Upper lobe of right lung (tissue), 1 donor: Measurements from ENCODE around the gene ALG2. TPM values are rescaled to one million over a fixed set of nuclear protein-coding genes. Genes with fewer than 3 reads are reported as not detected.

Source experiments
- ATAC-seq: fragments of 200-7000 bp; cut with Tn5 transposase; one replicate; pipeline ENCODE4 v1.9.1; 2020; ENCODE audit warnings: mild to moderate bottlenecking, moderate library complexity
- DNase-seq: peaks from one replicate; pipeline ENCODE4 v3.0.0-alpha.2; 2020
- H3K27ac ChIP-seq: fragments of 200-600 bp; one replicate; pipeline ENCODE4 v1.8.0; 2022
- H3K27me3 ChIP-seq: fragments of 200-600 bp; one replicate; pipeline ENCODE4 v1.8.0; 2022; ENCODE audit warnings: mild to moderate bottlenecking
- H3K36me3 ChIP-seq: fragments of 200-600 bp; one replicate; pipeline ENCODE4 v1.8.0; 2022
- H3K4me1 ChIP-seq: fragments of 200-600 bp; one replicate; pipeline ENCODE4 v1.8.0; 2022
- H3K4me3 ChIP-seq: fragments of 200-600 bp; one replicate; pipeline ENCODE4 v1.8.0; 2022; ENCODE audit warnings: mild to moderate bottlenecking
- H3K9me3 ChIP-seq: fragments of 200-600 bp; one replicate; pipeline ENCODE4 v1.8.0; 2022
- intact Hi-C: fragments of 100-400 bp; cut with DNase I; formaldehyde crosslinking; loops from one replicate; pipeline ENCODE4 v1.11.0; 2022
- total RNA-seq: library from RNA; stranded (reverse); fragmentation: NEBNext Ultra II Directional; extraction: Animal tissue kit (Norgen Biotek cat#: 25700); gene quantifications from one replicate; pipeline ENCODE4 v1.2.1, GENCODE V29; 2021
- TF ChIP-seq, protein P1 (sequence below): fragments of 200-600 bp; IDR thresholded peaks from one replicate; pipeline ENCODE4 v1.8.0; 2022; ENCODE audit warnings: antibody characterized with exemption
- donor health status: DM: no; HTN: yes; CAD: no; lungs with severe emphysema.

The ALG2 gene
- total RNA-seq, 1 donor from 2014 or later = 39.2 TPM

DNA sequence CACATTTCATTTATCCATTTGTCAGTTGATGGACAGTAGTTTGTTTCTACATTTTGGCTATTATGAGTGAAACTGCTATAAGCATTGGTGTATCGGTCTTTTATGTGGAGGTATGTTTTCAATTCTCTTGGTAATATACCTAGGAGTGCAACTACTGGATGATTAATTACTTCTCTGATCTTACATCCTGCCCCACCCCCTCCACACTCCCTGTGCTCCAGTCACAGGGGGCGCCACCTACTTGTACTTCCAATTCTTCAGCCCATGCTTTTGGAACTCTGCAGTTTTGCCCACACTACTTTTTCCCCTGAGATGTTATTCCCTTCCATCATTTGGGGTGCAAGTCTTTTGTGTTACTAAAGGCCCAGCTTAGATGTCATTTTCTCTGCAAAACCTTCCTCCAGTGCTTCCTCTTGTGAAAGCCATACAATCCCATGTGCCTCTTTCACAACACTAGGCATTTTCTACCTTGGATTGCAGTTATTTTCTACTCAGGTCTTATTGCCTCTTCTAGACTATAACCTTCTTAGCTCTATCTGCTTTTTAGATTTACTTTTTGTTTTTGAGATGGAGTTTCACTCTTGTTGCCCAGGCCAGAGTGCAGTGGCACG, 42.4 kb upstream of the ALG2 start:
- Histone ChIP-seq H3K9me3 (no peaks in the 10 kb centered on the region), H3K4me3 (no peak overlapping the region), H3K27me3 (no peaks in the 10 kb centered on the region), H3K4me1 (peaks cover 5% of the 10 kb centered on the region), H3K27ac (no peak overlapping the region), H3K36me3 (no peaks in the 10 kb centered on the region)
- TF ChIP-seq, protein P1, sequence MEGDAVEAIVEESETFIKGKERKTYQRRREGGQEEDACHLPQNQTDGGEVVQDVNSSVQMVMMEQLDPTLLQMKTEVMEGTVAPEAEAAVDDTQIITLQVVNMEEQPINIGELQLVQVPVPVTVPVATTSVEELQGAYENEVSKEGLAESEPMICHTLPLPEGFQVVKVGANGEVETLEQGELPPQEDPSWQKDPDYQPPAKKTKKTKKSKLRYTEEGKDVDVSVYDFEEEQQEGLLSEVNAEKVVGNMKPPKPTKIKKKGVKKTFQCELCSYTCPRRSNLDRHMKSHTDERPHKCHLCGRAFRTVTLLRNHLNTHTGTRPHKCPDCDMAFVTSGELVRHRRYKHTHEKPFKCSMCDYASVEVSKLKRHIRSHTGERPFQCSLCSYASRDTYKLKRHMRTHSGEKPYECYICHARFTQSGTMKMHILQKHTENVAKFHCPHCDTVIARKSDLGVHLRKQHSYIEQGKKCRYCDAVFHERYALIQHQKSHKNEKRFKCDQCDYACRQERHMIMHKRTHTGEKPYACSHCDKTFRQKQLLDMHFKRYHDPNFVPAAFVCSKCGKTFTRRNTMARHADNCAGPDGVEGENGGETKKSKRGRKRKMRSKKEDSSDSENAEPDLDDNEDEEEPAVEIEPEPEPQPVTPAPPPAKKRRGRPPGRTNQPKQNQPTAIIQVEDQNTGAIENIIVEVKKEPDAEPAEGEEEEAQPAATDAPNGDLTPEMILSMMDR = no peak
- intact Hi-C loops = no loop called here
- DNase-seq (no peak), ATAC-seq (no peak)

DNA sequence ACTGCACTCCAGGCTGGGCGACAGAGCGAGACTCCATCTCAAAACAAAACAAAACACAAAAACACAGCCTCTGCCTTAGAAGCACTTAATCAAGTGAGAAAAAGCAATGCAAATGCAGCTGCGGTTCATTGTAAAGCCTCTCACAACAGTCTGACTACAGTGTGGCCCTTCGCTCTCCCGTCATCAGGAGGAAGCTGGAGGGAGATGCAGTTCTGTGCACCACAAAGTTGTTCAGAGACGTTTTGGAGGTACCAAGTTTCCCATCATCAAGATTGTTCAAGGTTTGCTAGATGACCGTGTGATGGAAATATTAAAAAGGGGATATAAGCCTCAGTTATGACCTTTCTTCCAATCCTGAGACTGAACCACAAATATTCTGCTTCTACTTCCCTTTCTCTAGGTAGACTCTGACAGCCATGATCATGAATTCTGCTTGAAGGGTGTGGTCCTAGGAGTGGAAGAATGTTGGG, 41.2 kb upstream of the ALG2 start:
- DNase-seq (no peak), ATAC-seq (no peak)
- no peak overlapping the region for H3K27ac ChIP-seq
- TF ChIP-seq, protein P1 = no peak
- intact Hi-C loops = no loop called here
- H3K4me3 ChIP-seq = no peak overlapping the region
- peaks cover 5% of the 10 kb centered on the region for H3K4me1 ChIP-seq
- H3K9me3 ChIP-seq = no peaks in the 10 kb centered on the region
- H3K36me3 ChIP-seq = no peaks in the 10 kb centered on the region
- no peaks in the 10 kb centered on the region for H3K27me3 ChIP-seq

DNA sequence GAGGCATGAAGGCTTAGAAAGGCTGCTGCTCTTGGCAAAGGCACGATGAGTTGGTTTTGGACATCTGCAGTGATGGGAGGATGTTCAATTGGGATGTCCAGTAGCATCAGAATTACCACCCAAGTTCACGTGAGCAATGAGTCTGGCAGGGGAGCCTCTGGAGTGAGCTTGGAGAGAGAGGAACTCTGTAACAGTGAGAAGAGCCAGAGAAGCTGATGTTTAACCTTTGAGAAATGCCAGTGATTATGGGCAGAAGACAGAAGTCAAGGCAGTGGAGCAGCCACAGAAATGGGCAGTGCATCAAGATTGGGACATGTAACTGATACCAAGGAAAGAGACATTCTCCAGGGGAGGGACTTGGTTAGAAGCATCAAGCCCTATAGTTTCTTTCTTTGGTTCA, 40.2 kb upstream of the ALG2 start:
- Histone ChIP-seq H3K36me3 (no peaks in the 10 kb centered on the region), H3K27ac (no peak overlapping the region), H3K27me3 (no peaks in the 10 kb centered on the region), H3K4me1 (peaks cover 5% of the 10 kb centered on the region), H3K4me3 (no peak overlapping the region), H3K9me3 (no peaks in the 10 kb centered on the region)
- intact Hi-C loops = no loop called here
- ATAC-seq = no peak
- DNase-seq = no peak
- TF ChIP-seq, protein P1 = no peak

DNA sequence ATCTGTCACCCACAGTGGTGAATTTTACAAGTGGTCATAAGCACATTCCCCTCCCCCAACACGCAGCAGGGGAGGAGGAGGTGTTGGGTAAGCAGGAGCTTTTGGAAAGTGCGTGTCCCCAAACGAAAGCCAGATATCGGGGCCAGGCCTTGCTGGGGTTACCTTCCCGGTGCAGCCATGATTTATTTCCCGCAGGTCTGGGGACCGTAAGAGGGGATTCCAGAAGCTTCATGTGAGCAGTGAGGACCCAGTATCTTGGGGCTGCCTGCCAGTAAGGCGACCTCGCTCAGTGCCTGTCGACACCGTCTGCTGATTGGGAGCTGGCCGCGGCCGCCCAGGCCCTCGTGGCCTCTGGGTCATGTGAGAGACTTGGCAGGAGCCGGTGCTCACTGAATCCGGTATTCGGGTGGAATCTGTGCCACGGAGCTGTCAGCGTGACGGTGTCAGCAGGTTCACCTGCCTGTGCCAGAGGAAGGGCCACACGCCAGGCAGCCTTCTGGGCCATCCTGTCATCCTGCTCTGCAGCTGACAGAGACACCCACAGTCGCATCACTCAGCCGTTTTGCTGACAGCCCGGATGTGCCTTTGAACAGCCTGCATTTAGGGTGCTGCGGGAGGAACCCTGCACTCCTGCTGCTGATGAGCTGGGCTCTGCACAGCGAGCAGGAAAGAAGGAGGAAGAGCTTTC, 37.6 kb upstream of the ALG2 start:
- ATAC-seq (peak; percentile 95), DNase-seq (peak; percentile 93)
- Histone ChIP-seq H3K4me1 (no peaks in the 10 kb centered on the region), H3K27me3 (no peaks in the 10 kb centered on the region), H3K36me3 (no peaks in the 10 kb centered on the region), H3K4me3 (peak overlapping the region; percentile 39), H3K27ac (peak overlapping the region; percentile 77), H3K9me3 (no peaks in the 10 kb centered on the region)
- intact Hi-C loops = no loop called here
- TF ChIP-seq, protein P1 = no peak

DNA sequence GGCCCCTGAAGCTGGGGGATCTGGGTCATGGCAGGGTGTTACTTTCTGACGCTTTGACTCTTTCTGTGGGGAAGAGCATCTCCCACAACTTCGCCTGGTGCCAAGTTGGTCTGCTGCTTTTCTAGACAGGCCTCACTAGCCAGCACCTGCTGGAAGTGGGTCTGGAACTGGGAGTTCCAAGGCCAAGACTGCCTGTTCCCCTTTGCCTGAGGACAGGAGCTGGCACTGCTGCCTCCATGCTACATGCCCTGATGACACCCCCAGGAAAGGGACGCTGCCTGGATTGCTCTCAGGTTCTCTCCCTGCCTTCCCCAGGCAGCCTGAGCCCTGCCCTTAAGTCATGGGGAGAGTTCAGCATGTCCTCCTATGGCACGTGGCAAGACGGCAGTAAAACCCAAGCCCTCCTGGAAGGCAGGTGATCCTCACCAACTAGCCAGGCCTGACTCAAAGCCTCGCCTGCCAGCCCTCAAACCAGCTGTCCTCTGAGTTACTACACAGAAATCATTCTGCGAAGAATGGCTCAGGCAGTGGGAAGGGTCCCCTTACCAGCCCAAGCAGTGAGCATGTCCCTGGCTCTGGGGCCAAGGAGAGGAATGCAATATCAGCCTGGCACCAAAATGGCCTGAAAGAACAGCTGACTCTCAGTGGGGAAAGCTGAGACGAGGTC, 36.1 kb upstream of the ALG2 start:
- Histone ChIP-seq H3K9me3 (no peaks in the 10 kb centered on the region), H3K36me3 (no peaks in the 10 kb centered on the region), H3K27ac (no peak overlapping the region), H3K4me3 (no peak overlapping the region), H3K27me3 (no peaks in the 10 kb centered on the region), H3K4me1 (no peaks in the 10 kb centered on the region)
- no peak for ATAC-seq
- intact Hi-C loops = no loop called here
- DNase-seq = no peak
- TF ChIP-seq, protein P1 = no peak
